ENCODE data around the gene HAAO. TPM values are rescaled to one million over a fixed set of nuclear protein-coding genes. Genes with fewer than 3 reads are reported as not detected.

HAAO gene
- total and polyA plus RNA-seq, 2 of the 13 experiments (the other 11 are each of a cell fraction or from before 2014, with no cell fraction given), result 36.1 to 42.7 TPM

GRCh38 chr2:42792583-42793333 lies at the start of gene HAAO (continued):
- TF ChIP-seq, protein P1, sequence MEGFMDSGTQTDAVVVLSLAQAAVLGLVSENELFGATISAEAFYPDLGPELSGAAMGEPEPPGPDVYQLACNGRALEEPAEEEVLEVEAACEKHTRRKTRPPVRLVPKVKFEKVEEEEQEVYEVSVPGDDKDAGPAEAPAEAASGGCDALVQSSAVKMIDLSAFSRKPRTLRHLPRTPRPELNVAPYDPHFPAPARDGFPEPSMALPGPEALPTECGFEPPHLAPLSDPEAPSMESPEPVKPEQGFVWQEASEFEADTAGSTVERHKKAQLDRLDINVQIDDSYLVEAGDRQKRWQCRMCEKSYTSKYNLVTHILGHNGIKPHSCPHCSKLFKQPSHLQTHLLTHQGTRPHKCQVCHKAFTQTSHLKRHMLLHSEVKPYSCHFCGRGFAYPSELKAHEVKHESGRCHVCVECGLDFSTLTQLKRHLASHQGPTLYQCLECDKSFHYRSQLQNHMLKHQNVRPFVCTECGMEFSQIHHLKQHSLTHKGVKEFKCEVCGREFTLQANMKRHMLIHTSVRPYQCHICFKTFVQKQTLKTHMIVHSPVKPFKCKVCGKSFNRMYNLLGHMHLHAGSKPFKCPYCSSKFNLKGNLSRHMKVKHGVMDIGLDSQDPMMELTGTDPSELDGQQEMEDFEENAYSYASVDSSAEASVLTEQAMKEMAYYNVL (CRISPR knock-in tag; IDR thresholded peaks at IDR 0.05; ENCODE audit: borderline replicate concordance), result peak; percentile 93
- TF ChIP-seq MLX (CRISPR knock-in tag; IDR thresholded peaks at IDR 0.05) (peak; percentile 90), ZNF296 (CRISPR knock-in tag; conservative IDR thresholded peaks at IDR 0.05) (no peak; the same call in 1 of the 2 replicates), KLF13 (CRISPR knock-in tag; IDR thresholded peaks at IDR 0.05) (peak; percentile 50; the same call in 1 of the 2 replicates), TP53 (CRISPR knock-in tag; conservative IDR thresholded peaks at IDR 0.05) (0 out of 2 replicates have a peak, but pooled peaks have one; percentile 62), ZFYVE20 (CRISPR knock-in tag; IDR thresholded peaks at IDR 0.05; ENCODE audit: borderline replicate concordance, low read depth) (peak; percentile 81; the same call in 1 of the 2 replicates), ZSCAN30 (CRISPR knock-in tag; IDR thresholded peaks at IDR 0.05) (no peak), ZBTB8A (CRISPR knock-in tag; IDR thresholded peaks at IDR 0.05; ENCODE audit: borderline replicate concordance, low read depth) (peak; percentile 61; the same call in 1 of the 2 replicates), ZNF136 (CRISPR knock-in tag; IDR thresholded peaks at IDR 0.05; ENCODE audit: low read depth) (peak; percentile 91), PHB2 (IDR thresholded peaks at IDR 0.05; ENCODE audit: partially characterized antibody) (no peak), MTF2 (CRISPR knock-in tag; IDR thresholded peaks at IDR 0.05; ENCODE audit: borderline replicate concordance) (0 out of 2 replicates have a peak, but pooled peaks have one; percentile 24), PPARG (CRISPR knock-in tag; conservative IDR thresholded peaks at IDR 0.05) (peak; percentile 92), JARID2 (CRISPR knock-in tag; IDR thresholded peaks at IDR 0.05; ENCODE audit: insufficient replicate concordance) (no peak)
- TF ChIP-seq, protein P2, sequence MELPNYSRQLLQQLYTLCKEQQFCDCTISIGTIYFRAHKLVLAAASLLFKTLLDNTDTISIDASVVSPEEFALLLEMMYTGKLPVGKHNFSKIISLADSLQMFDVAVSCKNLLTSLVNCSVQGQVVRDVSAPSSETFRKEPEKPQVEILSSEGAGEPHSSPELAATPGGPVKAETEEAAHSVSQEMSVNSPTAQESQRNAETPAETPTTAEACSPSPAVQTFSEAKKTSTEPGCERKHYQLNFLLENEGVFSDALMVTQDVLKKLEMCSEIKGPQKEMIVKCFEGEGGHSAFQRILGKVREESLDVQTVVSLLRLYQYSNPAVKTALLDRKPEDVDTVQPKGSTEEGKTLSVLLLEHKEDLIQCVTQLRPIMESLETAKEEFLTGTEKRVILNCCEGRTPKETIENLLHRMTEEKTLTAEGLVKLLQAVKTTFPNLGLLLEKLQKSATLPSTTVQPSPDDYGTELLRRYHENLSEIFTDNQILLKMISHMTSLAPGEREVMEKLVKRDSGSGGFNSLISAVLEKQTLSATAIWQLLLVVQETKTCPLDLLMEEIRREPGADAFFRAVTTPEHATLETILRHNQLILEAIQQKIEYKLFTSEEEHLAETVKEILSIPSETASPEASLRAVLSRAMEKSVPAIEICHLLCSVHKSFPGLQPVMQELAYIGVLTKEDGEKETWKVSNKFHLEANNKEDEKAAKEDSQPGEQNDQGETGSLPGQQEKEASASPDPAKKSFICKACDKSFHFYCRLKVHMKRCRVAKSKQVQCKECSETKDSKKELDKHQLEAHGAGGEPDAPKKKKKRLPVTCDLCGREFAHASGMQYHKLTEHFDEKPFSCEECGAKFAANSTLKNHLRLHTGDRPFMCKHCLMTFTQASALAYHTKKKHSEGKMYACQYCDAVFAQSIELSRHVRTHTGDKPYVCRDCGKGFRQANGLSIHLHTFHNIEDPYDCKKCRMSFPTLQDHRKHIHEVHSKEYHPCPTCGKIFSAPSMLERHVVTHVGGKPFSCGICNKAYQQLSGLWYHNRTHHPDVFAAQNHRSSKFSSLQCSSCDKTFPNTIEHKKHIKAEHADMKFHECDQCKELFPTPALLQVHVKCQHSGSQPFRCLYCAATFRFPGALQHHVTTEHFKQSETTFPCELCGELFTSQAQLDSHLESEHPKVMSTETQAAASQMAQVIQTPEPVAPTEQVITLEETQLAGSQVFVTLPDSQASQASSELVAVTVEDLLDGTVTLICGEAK (IDR thresholded peaks at IDR 0.05), result no peak
- TF ChIP-seq, protein P2 (CRISPR knock-in tag; IDR thresholded peaks at IDR 0.05), result peak; percentile 96
